Neural progenitor cell (in vitro differentiated cells): ENCODE results near the gene PSMC6. TPM values are rescaled to one million over a fixed set of nuclear protein-coding genes. Genes with fewer than 3 reads are reported as not detected.

Experiments
- DNase-seq: peaks from one replicate; pipeline ENCODE4 v3.0.0-alpha.2; 2016; ENCODE audit warnings: low spot score
- H2AFZ ChIP-seq: fragments of 200-600 bp; sonication (generic); replicated peaks from 2 replicates; pipeline ENCODE4 v1.6.1; 2016; ENCODE audit warnings: antibody characterized with exemption
- H3F3A ChIP-seq: fragments of 200-600 bp; sonication (generic); 2 replicates; pipeline ENCODE4 v1.6.1; 2016; ENCODE audit warnings: antibody characterized with exemption, low read depth
- H3K27ac ChIP-seq: fragments of 200-600 bp; sonication (generic); 2 replicates; pipeline ENCODE4 v1.5.1; 2016; ENCODE audit warnings: mild to moderate bottlenecking
- H3K27me3 ChIP-seq: fragments of 200-600 bp; sonication (generic); 2 replicates; pipeline ENCODE4 v1.6.1; 2016; ENCODE audit warnings: mild to moderate bottlenecking, moderate library complexity
- H3K36me3 ChIP-seq: fragments of 200-600 bp; sonication (generic); 2 replicates; pipeline ENCODE4 v1.5.1; 2016
- H3K4me1 ChIP-seq: fragments of 200-600 bp; sonication (generic); 2 replicates; pipeline ENCODE4 v1.6.1; 2016; ENCODE audit warnings: mixed run types
- H3K4me2 ChIP-seq: fragments of 200-600 bp; sonication (generic); 2 replicates; pipeline ENCODE4 v1.6.1; 2016
- H3K4me3 ChIP-seq: fragments of 200-600 bp; sonication (generic); 2 replicates; pipeline ENCODE4 v1.5.1; 2016
- H3K79me2 ChIP-seq: fragments of 200-600 bp; sonication (generic); 2 replicates; pipeline ENCODE4 v1.6.1; 2016; ENCODE audit warnings: low read depth
- H3K9ac ChIP-seq: fragments of 200-600 bp; sonication (generic); 2 replicates; pipeline ENCODE4 v1.6.1; 2016
- H3K9me3 ChIP-seq: fragments of 200-600 bp; sonication (generic); 2 replicates; pipeline ENCODE4 v1.5.1; 2016; ENCODE audit warnings: low read depth
- H4K20me1 ChIP-seq: fragments of 200-600 bp; sonication (generic); 2 replicates; pipeline ENCODE4 v1.6.1; 2016; ENCODE audit warnings: low read depth
- H3K27ac Mint-ChIP-seq: 3 replicates; pipeline ENCODE4 v1.8.0; 2021; ENCODE audit warnings: mixed read lengths
- H3K27me3 Mint-ChIP-seq: 2 replicates; pipeline ENCODE4 v1.8.0; 2022; ENCODE audit warnings: low read depth, mild to moderate bottlenecking, inconsistent platforms, moderate library complexity, mixed read lengths; ENCODE audit not compliant: insufficient read depth
- H3K36me3 Mint-ChIP-seq: 3 replicates; pipeline ENCODE4 v1.8.0; 2021; ENCODE audit warnings: mixed read lengths
- H3K4me1 Mint-ChIP-seq: 3 replicates; pipeline ENCODE4 v1.8.0; 2021; ENCODE audit warnings: mixed read lengths
- H3K4me3 Mint-ChIP-seq: 3 replicates; pipeline ENCODE4 v1.8.0; 2021; ENCODE audit warnings: mild to moderate bottlenecking, moderate library complexity, mixed read lengths
- H3K9me3 Mint-ChIP-seq: 3 replicates; pipeline ENCODE4 v1.8.0; 2020; ENCODE audit warnings: mixed read lengths
- CTCF ChIP-seq: fragments of 200-600 bp; sonication (generic); IDR thresholded peaks from 2 replicates; pipeline ENCODE4 v1.5.1; 2017; ENCODE audit warnings: antibody characterized with exemption, mild to moderate bottlenecking
- EZH2 ChIP-seq: fragments of 200-600 bp; sonication (generic); IDR thresholded peaks from 2 replicates; pipeline ENCODE4 v1.6.1; 2017; ENCODE audit warnings: antibody characterized with exemption, mild to moderate bottlenecking, moderate library complexity
- EZH2phosphoT487 ChIP-seq: fragments of 200-600 bp; sonication (generic); IDR thresholded peaks from 2 replicates; pipeline ENCODE4 v1.6.1; 2017; ENCODE audit warnings: antibody characterized with exemption
- total RNA-seq: library from RNA; depleted of rRNA; stranded (reverse); fragments of >200 nt; gene quantifications from 2 replicates; pipeline ENCODE4 v1.2.3, GENCODE V29; 2015; ENCODE audit warnings: low replicate concordance

Gene PSMC6
- total RNA-seq, 1 donor from 2014 or later = 265 TPM

DNA sequence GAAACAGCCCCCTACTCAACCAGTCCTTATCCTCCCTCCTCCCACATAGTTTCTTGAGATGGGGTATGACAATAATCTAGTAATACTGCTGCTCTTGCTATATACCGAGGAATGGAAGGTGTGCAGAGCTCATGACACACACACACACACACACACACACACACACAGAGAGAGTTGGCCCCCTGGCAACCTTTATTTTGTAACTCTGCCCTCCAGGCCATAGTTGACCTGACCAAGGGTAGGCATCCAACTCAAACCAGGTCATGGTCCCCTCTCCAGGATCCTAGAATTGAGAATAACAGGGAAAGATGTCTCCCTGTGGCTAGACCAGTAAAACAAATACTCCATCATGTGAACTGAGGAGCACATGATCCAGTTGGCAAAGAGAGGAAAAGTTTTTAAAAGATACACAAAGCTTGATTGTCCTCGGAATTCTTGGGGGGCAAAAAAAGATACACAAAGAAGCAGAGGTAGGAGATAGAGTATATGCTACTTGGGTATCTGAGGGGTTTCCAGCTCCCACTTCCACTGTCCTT is 22.9 kb upstream of the PSMC6 start:
- Mint-ChIP-seq H3K27ac (no peak overlapping the region), H3K4me3 (no peak overlapping the region), H3K4me1 (peaks cover 2% of the 10 kb centered on the region), H3K27me3 (no peaks in the 10 kb centered on the region), H3K9me3 (no peaks in the 10 kb centered on the region), H3K36me3 (no peaks in the 10 kb centered on the region)
- Histone ChIP-seq H3K36me3 (peaks cover 3% of the 10 kb centered on the region), H3K27me3 (no peaks in the 10 kb centered on the region), H3K9ac (no peak overlapping the region), H4K20me1 (peaks cover 15% of the 10 kb centered on the region), H3K4me1 (no peaks in the 10 kb centered on the region), H3K4me2 (no peak overlapping the region), H2AFZ (no peak overlapping the region), H3K27ac (no peak overlapping the region), H3F3A (no peaks in the 10 kb centered on the region), H3K9me3 (no peaks in the 10 kb centered on the region), H3K79me2 (peaks cover 62% of the 10 kb centered on the region), H3K4me3 (no peak overlapping the region)
- TF ChIP-seq CTCF (no peak), EZH2phosphoT487 (no peak), EZH2 (no peak)
- DNase-seq = no peak

DNA sequence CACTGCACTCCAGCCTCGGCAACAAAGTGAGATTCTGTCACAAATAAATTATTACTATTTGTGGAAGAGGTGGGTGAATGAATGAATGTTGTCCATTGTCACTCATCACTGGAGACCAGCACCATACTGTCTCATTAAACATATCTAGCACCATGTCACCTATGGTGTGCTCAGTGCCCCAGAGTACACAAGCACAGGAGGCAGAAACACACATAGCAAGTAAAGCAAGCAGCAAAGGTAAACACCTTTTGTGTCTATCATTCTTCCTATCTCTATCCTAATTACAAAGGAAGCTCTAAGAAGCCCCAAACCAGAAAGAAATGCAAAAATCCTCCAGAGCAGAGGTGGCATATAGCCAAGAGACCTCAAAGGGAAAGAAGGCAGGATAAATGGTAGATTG is 20.8 kb upstream of the PSMC6 start:
- H3K9me3 ChIP-seq = no peaks in the 10 kb centered on the region
- H3K4me3 ChIP-seq = no peak overlapping the region
- Mint-ChIP-seq H3K27ac (no peak overlapping the region), H3K4me1 (peaks cover 2% of the 10 kb centered on the region), H3K4me3 (no peak overlapping the region), H3K36me3 (no peaks in the 10 kb centered on the region), H3K27me3 (no peaks in the 10 kb centered on the region), H3K9me3 (no peaks in the 10 kb centered on the region)
- no peak for DNase-seq
- peaks cover 18% of the 10 kb centered on the region for H4K20me1 ChIP-seq
- no peaks in the 10 kb centered on the region for H3K4me1 ChIP-seq
- no peaks in the 10 kb centered on the region for H3F3A ChIP-seq
- no peak overlapping the region for H3K9ac ChIP-seq
- no peak overlapping the region for H3K27ac ChIP-seq
- H3K79me2 ChIP-seq = peaks cover 83% of the 10 kb centered on the region
- no peaks in the 10 kb centered on the region for H3K27me3 ChIP-seq
- H3K36me3 ChIP-seq = peaks cover 3% of the 10 kb centered on the region
- no peak for TF ChIP-seq EZH2
- TF ChIP-seq CTCF = no peak
- TF ChIP-seq EZH2phosphoT487 = no peak
- no peak overlapping the region for H2AFZ ChIP-seq
- H3K4me2 ChIP-seq = no peak overlapping the region

DNA sequence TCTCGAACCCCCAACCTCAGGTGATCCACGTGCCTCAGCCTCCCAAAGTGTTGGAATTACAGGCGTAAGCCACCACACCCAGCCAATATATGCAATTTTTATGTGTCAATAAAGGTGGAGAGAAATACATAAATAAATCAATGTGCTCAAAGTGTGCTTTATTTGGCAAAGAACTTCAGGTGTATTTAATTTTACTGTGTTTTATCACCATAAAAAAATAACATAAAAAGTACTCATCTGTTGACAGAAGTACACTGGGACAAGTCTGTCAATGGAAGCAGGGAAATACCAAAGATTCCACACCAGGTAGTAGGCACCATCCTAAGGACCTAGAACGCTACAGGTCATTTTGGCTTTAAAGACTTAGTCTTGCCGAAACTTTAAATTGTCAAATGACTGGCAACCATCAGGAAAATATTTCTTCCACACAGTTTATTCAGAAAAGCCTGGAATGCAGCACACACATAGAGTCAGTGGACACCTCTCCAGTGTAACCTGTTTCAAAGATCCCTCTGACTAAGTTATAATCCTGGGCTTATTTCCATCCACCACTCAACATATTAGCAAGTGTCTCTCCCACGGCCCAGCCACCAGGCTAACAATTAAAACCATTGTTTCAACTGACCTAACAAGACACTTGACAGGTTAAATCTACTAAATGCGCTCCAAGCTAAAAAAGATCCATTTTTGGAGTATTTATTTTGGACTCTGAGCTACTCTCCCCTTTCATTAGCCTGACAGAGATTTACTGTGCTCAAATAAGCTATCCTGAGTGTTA is 15.8 kb upstream of the PSMC6 start:
- H3K27ac Mint-ChIP-seq = no peak overlapping the region
- peaks cover 27% of the 10 kb centered on the region for H4K20me1 ChIP-seq
- no peak overlapping the region for H2AFZ ChIP-seq
- H3K9me3 Mint-ChIP-seq = no peaks in the 10 kb centered on the region
- no peak for DNase-seq
- H3K9ac ChIP-seq = no peak overlapping the region
- peaks cover 20% of the 10 kb centered on the region for H3K4me1 Mint-ChIP-seq
- H3K27me3 ChIP-seq = peaks cover 6% of the 10 kb centered on the region
- H3K36me3 Mint-ChIP-seq = no peaks in the 10 kb centered on the region
- peaks cover 84% of the 10 kb centered on the region for H3K79me2 ChIP-seq
- no peak overlapping the region for H3K4me3 ChIP-seq
- peaks cover 20% of the 10 kb centered on the region for H3F3A ChIP-seq
- H3K9me3 ChIP-seq = no peaks in the 10 kb centered on the region
- TF ChIP-seq CTCF = no peak
- TF ChIP-seq EZH2 = no peak
- TF ChIP-seq EZH2phosphoT487 = no peak
- H3K4me2 ChIP-seq = no peak overlapping the region
- no peak overlapping the region for H3K4me3 Mint-ChIP-seq
- no peak overlapping the region for H3K27ac ChIP-seq
- peaks cover 3% of the 10 kb centered on the region for H3K27me3 Mint-ChIP-seq
- H3K4me1 ChIP-seq = peaks cover 13% of the 10 kb centered on the region
- no peaks in the 10 kb centered on the region for H3K36me3 ChIP-seq
